NCI-H2171 (cell line): ENCODE results near the gene PXDN.
"Not testable (repeated sequence)": the region's sequence is repeated elsewhere in the genome, so short reads cannot be mapped to it uniquely, and the experiment has no call there.

Source experiments
- DNase-seq: peaks from one replicate; lab custom pipeline; 2025; lab: John Stamatoyannopoulos, UW

PXDN gene

GRCh38 chr2:1681323-1682180 is 62.8 kb downstream of the PXDN start:
- DNase-seq = no peak

- no peak for DNase-seq
Observed at GRCh38 chr2:1681017-1681318, 63.3 kb downstream of the PXDN start.

- DNase-seq = no peak
Observed at GRCh38 chr2:1680222-1681016, 63.9 kb downstream of the PXDN start.

GRCh38 chr2:1679488-1680039 is 64.8 kb downstream of the PXDN start:
- not testable (repeated sequence) for DNase-seq

- not testable (repeated sequence) for DNase-seq
Observed at GRCh38 chr2:1679065-1679464, 65.2 kb downstream of the PXDN start.

- DNase-seq = no peak
Observed at GRCh38 chr2:1678609-1679008, 65.7 kb downstream of the PXDN start.

- no peak for DNase-seq
Observed at GRCh38 chr2:1677821-1678165, 66.5 kb downstream of the PXDN start.

GRCh38 chr2:1676913-1677820 is 67.1 kb downstream of the PXDN start:
- no peak for DNase-seq

- DNase-seq = no peak
Observed at GRCh38 chr2:1676091-1676912, 68.0 kb downstream of the PXDN start.

GRCh38 chr2:1675633-1676032 is 68.7 kb downstream of the PXDN start:
- no peak for DNase-seq

GRCh38 chr2:1674766-1675397 is 69.4 kb downstream of the PXDN start:
- DNase-seq = no peak

- DNase-seq = no peak
Observed at GRCh38 chr2:1674276-1674675, 70.0 kb downstream of the PXDN start.

- no peak for DNase-seq
Observed at GRCh38 chr2:1673160-1673944, 71.0 kb downstream of the PXDN start.

- DNase-seq = no peak
Observed at GRCh38 chr2:1672738-1673137, 71.6 kb downstream of the PXDN start.

- DNase-seq = no peak
Observed at GRCh38 chr2:1671916-1672315, 72.4 kb downstream of the PXDN start.

- DNase-seq = no peak
Observed at GRCh38 chr2:1670636-1671035, 73.7 kb downstream of the PXDN start.

GRCh38 chr2:1665761-1666505 is 78.4 kb downstream of the PXDN start:
- no peak for DNase-seq

GRCh38 chr2:1664698-1665097 is 79.6 kb downstream of the PXDN start:
- no peak for DNase-seq

- DNase-seq = no peak
Observed at GRCh38 chr2:1664076-1664605, 80.2 kb downstream of the PXDN start.
